H1 (cell line): ENCODE data around the gene DYNLL2. TPM values are rescaled to one million over a fixed set of nuclear protein-coding genes. Genes with fewer than 3 reads are reported as not detected.

Source experiments
- CTCF ChIA-PET: fragments of 300-600 bp; sonication (Branson Sonifier 250); formaldehyde crosslinking; loops from one replicate; lab custom pipeline; 2021; ENCODE audit not compliant: partially characterized antibody; lab: Charles Lee
- POLR2A ChIA-PET: fragments of 300-600 bp; sonication (Branson Sonifier 250); formaldehyde crosslinking; loops from one replicate; lab custom pipeline; 2021; ENCODE audit warnings: inconsistent platforms; ENCODE audit not compliant: partially characterized antibody; lab: Charles Lee
- DNase-seq, 2 experiments: peaks; one replicate each; pipeline versions ENCODE4 v3.0.0 to v3.0.0-alpha.2; 2010 to 2022; ENCODE audit warnings: low spot score in 2 of 2, low read depth in 1 of 2, mixed read lengths in 1 of 2
- FAIRE-seq: peaks from 2 replicates; lab custom pipeline; 2011; peaks lifted over from hg19 to GRCh38; lab: Jason Lieb, UNC
- H2AFZ ChIP-seq: 2 replicates; pipeline ENCODE4 v1.8.1; 2012; ENCODE audit warnings: low read length, inconsistent platforms
- H2AK5ac ChIP-seq: 2 replicates; pipeline ENCODE4 v1.6.1; 2013; ENCODE audit warnings: low read depth, low read length
- H2BK120ac ChIP-seq: replicated peaks from 2 replicates; pipeline ENCODE3; 2013; ENCODE audit warnings: low read depth, low read length, inconsistent platforms
- H2BK12ac ChIP-seq: 2 replicates; pipeline ENCODE4 v1.6.1; 2013; ENCODE audit warnings: low read depth, low read length
- H2BK15ac ChIP-seq: 2 replicates; pipeline ENCODE4 v1.6.1; 2013; ENCODE audit warnings: low read length
- H2BK20ac ChIP-seq: 2 replicates; pipeline ENCODE4 v1.6.1; 2013; ENCODE audit warnings: low read length
- H2BK5ac ChIP-seq: 2 replicates; pipeline ENCODE4 v1.6.1; 2013; ENCODE audit warnings: low read depth, low read length
- H3K14ac ChIP-seq: 2 replicates; pipeline ENCODE4 v1.6.1; 2013; ENCODE audit warnings: inconsistent platforms; ENCODE audit not compliant: insufficient read length
- H3K18ac ChIP-seq: 2 replicates; pipeline ENCODE4 v1.6.1; 2013; ENCODE audit warnings: low read length; ENCODE audit errors: extremely low read depth
- H3K23ac ChIP-seq: 2 replicates; pipeline ENCODE4 v1.6.1; 2013; ENCODE audit warnings: inconsistent platforms; ENCODE audit not compliant: insufficient read length
- H3K23me2 ChIP-seq: 2 replicates; pipeline ENCODE4 v1.6.1; 2013; ENCODE audit warnings: low read depth, low read length
- H3K27ac ChIP-seq: 2 replicates; pipeline ENCODE4 v1.6.1; 2011; ENCODE audit warnings: low read depth, low read length, inconsistent platforms
- H3K27me3 ChIP-seq, 4 experiments: replicated peaks in 1 of 4; 1 replicate in 1 of 4; 2 replicates in 3 of 4; pipeline versions ENCODE4 v1.6.1 to v1.8.1; 2011 to 2013; ENCODE audit warnings: low read length in 3 of 4, mild to moderate bottlenecking in 3 of 4, inconsistent platforms in 2 of 4, mixed read lengths in 2 of 4, moderate library complexity in 1 of 4; ENCODE audit not compliant: control insufficient read depth in 3 of 4, insufficient read depth in 3 of 4; ENCODE audit errors: extremely low read depth in 1 of 4
- H3K36me3 ChIP-seq, 4 experiments: 2 replicates each; pipeline versions ENCODE4 v1.6.1 to v1.8.1; 2011 to 2013; ENCODE audit warnings: mild to moderate bottlenecking in 4 of 4, low read length in 3 of 4, moderate library complexity in 2 of 4, control low read depth in 1 of 4, inconsistent platforms in 1 of 4; ENCODE audit not compliant: insufficient read depth in 4 of 4, control insufficient read depth in 2 of 4
- H3K4ac ChIP-seq: replicated peaks from 2 replicates; pipeline ENCODE3; 2013; ENCODE audit warnings: low read length, low read depth, mixed read lengths, inconsistent platforms; ENCODE audit not compliant: insufficient read length
- H3K4me1 ChIP-seq, 4 experiments: replicated peaks in 1 of 4; 1 replicate in 1 of 4; 2 replicates in 3 of 4; pipeline versions ENCODE4 v1.6.1 to v1.8.1; 2011 to 2013; ENCODE audit warnings: low read length in 3 of 4, inconsistent platforms in 2 of 4, mixed read lengths in 1 of 4; ENCODE audit not compliant: insufficient read depth in 4 of 4, control insufficient read depth in 3 of 4
- H3K4me2 ChIP-seq, 2 experiments: 2 replicates each; pipeline versions ENCODE4 v1.6.1 to v1.8.1; 2011 to 2013; ENCODE audit warnings: low read depth in 2 of 2, low read length in 2 of 2, control low read depth in 1 of 2, inconsistent platforms in 1 of 2, mild to moderate bottlenecking in 1 of 2; ENCODE audit not compliant: insufficient read depth in 1 of 2
- H3K4me3 ChIP-seq, 4 experiments: fragments of 200-600, 300-600 bp in 1 of 4; sonication (generic), shearing (Covaris generic), sonication (Bioruptor Twin) in 1 of 4; 2 replicates each; pipeline versions ENCODE4 v1.5.1 to v1.8.1; 2011 to 2016; ENCODE audit warnings: low read length in 4 of 4, low read depth in 3 of 4, control low read depth in 2 of 4, inconsistent platforms in 2 of 4, mild to moderate bottlenecking in 2 of 4, mixed read lengths in 1 of 4, moderate library complexity in 1 of 4; ENCODE audit not compliant: insufficient read depth in 2 of 4; ENCODE audit errors: extremely low read depth in 1 of 4
- H3K56ac ChIP-seq: replicated peaks from 2 replicates; pipeline ENCODE3; 2013; ENCODE audit warnings: low read depth, mild to moderate bottlenecking, mixed read lengths, low read length, inconsistent platforms; ENCODE audit not compliant: insufficient read length
- H3K79me1 ChIP-seq: 2 replicates; pipeline ENCODE4 v1.6.1; 2013; ENCODE audit warnings: low read depth, low read length, control low read depth
- H3K79me2 ChIP-seq, 2 experiments: 2 replicates each; pipeline versions ENCODE4 v1.6.1 to v1.8.1; 2012 to 2013; ENCODE audit warnings: low read length in 2 of 2, mild to moderate bottlenecking in 2 of 2, inconsistent platforms in 1 of 2; ENCODE audit not compliant: insufficient read depth in 2 of 2, control insufficient read depth in 1 of 2
- H3K9ac ChIP-seq, 4 experiments: replicated peaks in 1 of 4; 1 replicate in 1 of 4; 2 replicates in 3 of 4; pipeline versions ENCODE4 v1.6.1 to v1.8.1; 2011 to 2013; ENCODE audit warnings: low read depth in 3 of 4, low read length in 3 of 4, control low read depth in 2 of 4, mild to moderate bottlenecking in 2 of 4, moderate library complexity in 2 of 4, inconsistent platforms in 1 of 4; ENCODE audit errors: extremely low read depth in 1 of 4
- H3K9me3 ChIP-seq, 2 experiments: 2 replicates each; pipeline versions ENCODE4 v1.6.1 to v1.8.1; 2012 to 2013; ENCODE audit warnings: mild to moderate bottlenecking in 2 of 2, moderate library complexity in 2 of 2, control low read depth in 1 of 2, inconsistent platforms in 1 of 2, low read depth in 1 of 2, low read length in 1 of 2, mixed read lengths in 1 of 2; ENCODE audit not compliant: insufficient read depth in 2 of 2
- H4K20me1 ChIP-seq, 2 experiments: replicated peaks in 1 of 2; 2 replicates each; pipeline versions ENCODE3 to v1.8.1; 2011 to 2013; ENCODE audit warnings: inconsistent platforms in 2 of 2, low read length in 2 of 2, mild to moderate bottlenecking in 1 of 2; ENCODE audit not compliant: insufficient read depth in 2 of 2, control insufficient read depth in 1 of 2
- H4K5ac ChIP-seq: 2 replicates; pipeline ENCODE4 v1.6.1; 2013; ENCODE audit warnings: low read length, low read depth, mixed read lengths, inconsistent platforms; ENCODE audit not compliant: insufficient read length
- H4K8ac ChIP-seq: 2 replicates; pipeline ENCODE4 v1.8.0; 2013; ENCODE audit warnings: mild to moderate bottlenecking, moderate library complexity, low read length, inconsistent platforms; ENCODE audit not compliant: insufficient read depth; ENCODE audit errors: extremely low read depth
- H4K91ac ChIP-seq: replicated peaks from 2 replicates; pipeline ENCODE3; 2013; ENCODE audit warnings: low read length, mixed read lengths, inconsistent platforms; ENCODE audit not compliant: insufficient read length
- BCL11A ChIP-seq, 2 experiments: IDR thresholded peaks; one replicate each; pipeline ENCODE4 v1.6.1; 2011; ENCODE audit warnings: low read depth in 2 of 2, low read length in 2 of 2, mild to moderate bottlenecking in 2 of 2
- CBX5 ChIP-seq: fragments of 300-800, 300-1000 bp; sonication (generic); IDR thresholded peaks from 2 replicates; pipeline ENCODE4 v1.7.1; 2016; ENCODE audit warnings: antibody characterized with exemption, low read length, low read depth
- CHD2 ChIP-seq: IDR thresholded peaks from 2 replicates; pipeline ENCODE4 v1.6.1; 2012; ENCODE audit warnings: low read length, improper control_type of control experiment
- RBBP5 ChIP-seq: IDR thresholded peaks from 2 replicates; pipeline ENCODE4 v1.7.1; 2012; ENCODE audit warnings: low read depth, mild to moderate bottlenecking, inconsistent platforms, low read length, moderate library complexity, borderline replicate concordance
- RXRA ChIP-seq: IDR thresholded peaks from 2 replicates; pipeline ENCODE4 v1.6.1; 2011; ENCODE audit warnings: low read depth, mild to moderate bottlenecking, low read length, moderate library complexity; ENCODE audit not compliant: insufficient read depth
- SIN3A ChIP-seq, 2 experiments: IDR thresholded peaks in 1 of 2; conservative IDR thresholded peaks in 1 of 2; 2 replicates each; pipeline ENCODE4 v1.6.1; 2011 to 2012; ENCODE audit warnings: low read length in 2 of 2, improper control_type of control experiment in 1 of 2, low read depth in 1 of 2, mild to moderate bottlenecking in 1 of 2
- SP4 ChIP-seq: IDR thresholded peaks from 2 replicates; pipeline ENCODE4 v1.6.1; 2012; ENCODE audit warnings: low read length, inconsistent platforms
- TCF12 ChIP-seq: IDR thresholded peaks from 2 replicates; pipeline ENCODE4 v1.6.1; 2011; ENCODE audit warnings: low read depth, mild to moderate bottlenecking, low read length
- WGBS, 2 experiments: shearing (Covaris generic) in 1 of 2; methylation state at CpG; one replicate each; pipeline versions ENCODE4 v1.1.6 to v1.1.7; 2013 to 2015; ENCODE audit warnings: low lambda C conversion rate in 2 of 2, mixed read lengths in 2 of 2, inconsistent platforms in 1 of 2, low coverage in 1 of 2, missing lambda C conversion rate in 1 of 2; ENCODE audit not compliant: insufficient replicate concordance in 2 of 2, insufficient coverage in 1 of 2, insufficient read length in 1 of 2; ENCODE audit errors: extremely low coverage in 1 of 2, missing lambda C conversion rate in 1 of 2; 5-methylcytosine and 5-hydroxymethylcytosine counted together
- polyA plus RNA-seq, 7 experiments: library from polyadenylated mRNA; depleted of rRNA in 3 of 7; stranded (reverse) in 5 of 7; unstranded in 2 of 7; fragments of >200 nt in 5 of 7; fragments of 200-250 nt in 2 of 7; gene quantifications; 1 replicate in 5 of 7; 2 replicates in 1 of 7; 4 replicates in 1 of 7; pipeline versions ENCODE4 v1.2.1 to v1.2.3, GENCODE V29; 2011 to 2013; ENCODE audit warnings: missing spikeins in 2 of 7, mixed read lengths in 2 of 7
- total RNA-seq: library from RNA; stranded (reverse); fragmentation: NEBNext Ultra II Directional; extraction: Animal tissue kit (Norgen Biotek cat#: 25700); gene quantifications from 2 replicates; pipeline ENCODE4 v1.2.1, GENCODE V29; 2021
- TF ChIP-seq, protein P1 (sequence below): IDR thresholded peaks from 2 replicates; pipeline ENCODE4 v1.6.1; 2012; ENCODE audit warnings: inconsistent platforms

DYNLL2 gene
- total and polyA plus RNA-seq, 2 of the 8 experiments (the other 6 are each of a cell fraction or from before 2014, with no cell fraction given): 19.8 to 52.7 TPM

- TF ChIP-seq SIN3A (conservative IDR thresholded peaks at IDR 0.05 in 1 of 2, IDR thresholded peaks at IDR 0.05 in 1 of 2; ENCODE audit: low read depth in 1 of 2, low read length in 2 of 2) (no peak), RXRA (no peak), BCL11A (IDR thresholded peaks at IDR 0.05; ENCODE audit: low read depth in 2 of 2, low read length in 2 of 2) (no peak), TCF12 (no peak), CHD2 (no peak), RBBP5 (no peak), CBX5 (no peak), SP4 (no peak)
- TF ChIP-seq, protein P1, sequence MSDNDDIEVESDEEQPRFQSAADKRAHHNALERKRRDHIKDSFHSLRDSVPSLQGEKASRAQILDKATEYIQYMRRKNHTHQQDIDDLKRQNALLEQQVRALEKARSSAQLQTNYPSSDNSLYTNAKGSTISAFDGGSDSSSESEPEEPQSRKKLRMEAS: no peak
- TF ChIP-seq, all 59 proteins: peak for 0
- H3K23me2 ChIP-seq: no peaks in the 10 kb centered on the region
- H2BK5ac ChIP-seq: no peak overlapping the region
- no peak overlapping the region for H3K56ac ChIP-seq
- 0 out of 2 replicates have a peak overlapping the region, but pooled peaks have one; percentile 40 for H2BK15ac ChIP-seq
- H4K91ac ChIP-seq: no peak overlapping the region
- H3K79me2 ChIP-seq: no peaks in the 10 kb centered on the region
- 85% methylated on average over 1 of the region's 1 CpG; no CpG with 5 or more reads in 1 of the 2 experiments for WGBS, 2 experiments
- no peak overlapping the region for H3K27ac ChIP-seq
- H4K5ac ChIP-seq: no peak overlapping the region
- H3K79me1 ChIP-seq: no peaks in the 10 kb centered on the region
- H2BK12ac ChIP-seq: no peak overlapping the region
- no peak overlapping the region for H3K14ac ChIP-seq
- H3K4me1 ChIP-seq: peaks cover 0 to 7% (median 4%) of the 10 kb centered on the region in 4 experiments; a peak in 3 of 7 replicates
- no peak overlapping the region for H3K18ac ChIP-seq
- ChIA-PET POLR2A (interaction anchor here (0.7 to 1.3 kb wide), 2 partner anchors 45 to 84 kb away, joined by 3 read pairs; no protein-coding TSS in a partner anchor), CTCF (interaction anchor here (0.6 to 2.1 kb wide), 6 partner anchors 14 to 57 kb away, joined by 3 to 8 read pairs (median 3); no protein-coding TSS in a partner anchor)
- no peak overlapping the region for H3K4me2 ChIP-seq
- no peak overlapping the region for H2AK5ac ChIP-seq
- H4K8ac ChIP-seq: no peak overlapping the region
- no peak overlapping the region for H2AFZ ChIP-seq
- no peaks in the 10 kb centered on the region for H3K36me3 ChIP-seq
- no peak overlapping the region for H3K4me3 ChIP-seq
- no peak overlapping the region for H3K23ac ChIP-seq
- H2BK120ac ChIP-seq: no peak overlapping the region
- no peak overlapping the region for H2BK20ac ChIP-seq
- FAIRE-seq: no peak
- H3K27me3 ChIP-seq: no peaks in the 10 kb centered on the region
- no peak overlapping the region for H3K4ac ChIP-seq
- H3K9me3 ChIP-seq: no peaks in the 10 kb centered on the region
- no peak overlapping the region for H3K9ac ChIP-seq
- no peaks in the 10 kb centered on the region for H4K20me1 ChIP-seq
- DNase-seq: no peak
Measured at GRCh38 chr17:58051468-58051867, 31.8 kb upstream of the DYNLL2 start.
